GM12878 (cell line): Measurements from ENCODE around the gene NEMF. TPM values are rescaled to one million over a fixed set of nuclear protein-coding genes. Genes with fewer than 3 reads are reported as not detected.

Source experiments
- ATAC-seq: fragments of 200-7000 bp; cut with Tn5 transposase; 3 replicates; pipeline ENCODE4 v1.9.1; 2020; ENCODE audit warnings: mild to moderate bottlenecking, moderate library complexity
- BruUV-seq: library from RNA; stranded (reverse); fragments of 400-500 nt; replicated peaks from 2 replicates; lab custom pipeline; 2021; lab: Mats Ljungman, UMichigan
- CTCF ChIA-PET: fragments of 300-600 bp; sonication (Branson Sonifier 250); formaldehyde crosslinking; extraction: SDS; loops from one replicate; lab custom pipeline; 2021; ENCODE audit warnings: inconsistent platforms; lab: Yijun Ruan, JAX
- POLR2A ChIA-PET: fragments of 350-600 bp; formaldehyde crosslinking; extraction: SDS; loops from one replicate; lab custom pipeline; 2021; ENCODE audit warnings: inconsistent platforms; lab: Charles Lee
- RAD21 ChIA-PET: fragments of 300-600 bp; sonication (Branson Sonifier 250); formaldehyde crosslinking; loops from one replicate; lab custom pipeline; 2023; ENCODE audit warnings: antibody characterized with exemption; ENCODE audit not compliant: unreplicated experiment; lab: Charles Lee
- SMC1A ChIA-PET: fragments of 300-600 bp; sonication (Branson Sonifier 250); formaldehyde crosslinking; loops from one replicate; lab custom pipeline; 2023; ENCODE audit not compliant: unreplicated experiment, uncharacterized antibody; lab: Charles Lee
- DNase-seq: peaks from one replicate; pipeline ENCODE4 v3.0.0-alpha.2; 2011; ENCODE audit warnings: low read depth, low spot score
- FAIRE-seq: peaks from 3 replicates; lab custom pipeline; 2011; peaks lifted over from hg19 to GRCh38; lab: Jason Lieb, UNC
- H2AFZ ChIP-seq: 2 replicates; pipeline ENCODE4 v1.6.0; 2011; ENCODE audit warnings: low read depth, low read length, control low read depth; ENCODE audit not compliant: control insufficient read depth
- H3K27ac ChIP-seq: 2 replicates; pipeline ENCODE4 v1.5.1; 2011; ENCODE audit warnings: control low read depth; ENCODE audit not compliant: control insufficient read depth, insufficient read depth
- H3K27me3 ChIP-seq, 2 experiments: replicated peaks in 1 of 2; 2 replicates each; pipeline versions ENCODE4 v1.6.0 to v1.6.1; 2011; ENCODE audit warnings: low read length in 1 of 2; ENCODE audit not compliant: control insufficient read depth in 2 of 2, insufficient read depth in 2 of 2
- H3K36me3 ChIP-seq, 2 experiments: 2 replicates each; pipeline ENCODE4 v1.5.1; 2011; ENCODE audit warnings: low read length in 1 of 2; ENCODE audit not compliant: control insufficient read depth in 2 of 2, insufficient read depth in 2 of 2
- H3K4me1 ChIP-seq: 2 replicates; pipeline ENCODE4 v1.6.1; 2011; ENCODE audit warnings: mild to moderate bottlenecking, low read length, moderate library complexity, mixed read lengths; ENCODE audit not compliant: control insufficient read depth, insufficient read depth
- H3K4me2 ChIP-seq: 2 replicates; pipeline ENCODE4 v1.6.0; 2011; ENCODE audit warnings: control low read depth; ENCODE audit not compliant: control insufficient read depth, insufficient read depth
- H3K4me3 ChIP-seq: fragments of 200-600 bp; sonication (generic); 2 replicates; pipeline ENCODE4 v1.5.1; 2016
- H3K79me2 ChIP-seq: 2 replicates; pipeline ENCODE4 v1.6.0; 2011; ENCODE audit warnings: low read length; ENCODE audit not compliant: control insufficient read depth, insufficient read depth
- H3K9ac ChIP-seq: 2 replicates; pipeline ENCODE4 v1.8.0; 2011; ENCODE audit warnings: low read length, control low read depth, mixed read lengths; ENCODE audit not compliant: control insufficient read depth, insufficient read depth
- H3K9me3 ChIP-seq: replicated peaks from 3 replicates; pipeline ENCODE4 v1.5.1; 2011; ENCODE audit warnings: mild to moderate bottlenecking, low read length; ENCODE audit not compliant: control insufficient read depth, insufficient read depth
- H4K20me1 ChIP-seq: 2 replicates; pipeline ENCODE4 v1.6.0; 2011; ENCODE audit not compliant: control insufficient read depth, insufficient read depth
- ATF2 ChIP-seq: IDR thresholded peaks from 2 replicates; pipeline ENCODE4 v1.6.1; 2012; ENCODE audit warnings: low read length, inconsistent platforms
- CREM ChIP-seq: IDR thresholded peaks from 2 replicates; pipeline ENCODE4 v1.6.1; 2014; ENCODE audit warnings: antibody characterized with exemption, low read depth
- GABPA ChIP-seq: IDR thresholded peaks from 2 replicates; pipeline ENCODE4 v1.6.1; 2014; ENCODE audit warnings: antibody characterized with exemption, low read depth, mild to moderate bottlenecking, inconsistent platforms
- HDGF ChIP-seq: fragments of 450-650 bp; IDR thresholded peaks from 2 replicates; pipeline ENCODE4 v1.6.1; 2016; ENCODE audit warnings: antibody characterized with exemption
- JUNB ChIP-seq: IDR thresholded peaks from 2 replicates; pipeline ENCODE4 v1.6.1; 2016; ENCODE audit warnings: antibody characterized with exemption, mild to moderate bottlenecking
- NFYB ChIP-seq: IDR thresholded peaks from 2 replicates; pipeline ENCODE4 v1.6.1; 2011; ENCODE audit warnings: low read depth, mild to moderate bottlenecking, low read length, improper control_type of control experiment, moderate library complexity; ENCODE audit not compliant: insufficient read depth
- NR2C2 ChIP-seq: IDR thresholded peaks from 2 replicates; pipeline ENCODE4 v1.6.1; 2011; ENCODE audit warnings: borderline replicate concordance, low read depth; ENCODE audit not compliant: control insufficient read depth, insufficient read length
- PKNOX1 ChIP-seq: fragments of 450-650 bp; IDR thresholded peaks from 2 replicates; pipeline ENCODE4 v1.6.1; 2016; ENCODE audit warnings: mild to moderate bottlenecking
- POLR2A ChIP-seq: IDR thresholded peaks from 2 replicates; pipeline ENCODE4 v1.6.1; 2011; ENCODE audit warnings: low read depth, mild to moderate bottlenecking, low read length
- RELB ChIP-seq: fragments of 450-650 bp; IDR thresholded peaks from 2 replicates; pipeline ENCODE4 v1.6.1; 2017; ENCODE audit warnings: low read depth, mild to moderate bottlenecking, moderate library complexity
- RFX5 ChIP-seq: IDR thresholded peaks from 2 replicates; pipeline ENCODE4 v1.6.1; 2011; ENCODE audit warnings: low read depth, low read length, improper control_type of control experiment
- RUNX3 ChIP-seq: IDR thresholded peaks from 2 replicates; pipeline ENCODE4 v1.6.1; 2012; ENCODE audit warnings: low read length, inconsistent platforms
- SIN3A ChIP-seq: IDR thresholded peaks from 2 replicates; pipeline ENCODE4 v1.6.1; 2012; ENCODE audit warnings: low read depth, low read length, improper control_type of control experiment
- ZNF384 ChIP-seq: IDR thresholded peaks from 2 replicates; pipeline ENCODE4 v1.6.1; 2012; ENCODE audit warnings: low read depth, mild to moderate bottlenecking, low read length, improper control_type of control experiment, borderline replicate concordance
- WGBS: methylation state at CpG from one replicate; pipeline ENCODE4 v1.1.6; 2016; ENCODE audit warnings: low lambda C conversion rate; ENCODE audit not compliant: insufficient replicate concordance, insufficient coverage; ENCODE audit errors: missing lambda C conversion rate; 5-methylcytosine and 5-hydroxymethylcytosine counted together
- in situ Hi-C: fragments of 300-500 bp; cut with MboI; formaldehyde crosslinking; loops from 9 replicates; pipeline ENCODE4 v1.14.3; 2018; ENCODE audit warnings: mixed read lengths
- intact Hi-C: fragments of 100-400 bp; cut with micrococcal nuclease; formaldehyde crosslinking; loops from one replicate; pipeline ENCODE4 v1.14.2; 2022; ENCODE audit not compliant: unreplicated experiment
- polyA plus RNA-seq, 11 experiments: library from polyadenylated mRNA; depleted of rRNA in 4 of 11; unstranded in 6 of 11; stranded (reverse) in 5 of 11; fragments of >200 nt; fragmentation: Nextera tagmentation in 4 of 11; fragmentation: Illumina TruSeq in 1 of 11; extraction: Ambion mirVana in 4 of 11; extraction: Trizol in 1 of 11; gene quantifications; 1 replicate in 1 of 11; 2 replicates in 10 of 11; pipeline versions ENCODE4 v1.2.1 to v1.2.3, GENCODE V29; 2011 to 2016; ENCODE audit warnings: inconsistent platforms in 2 of 11, missing spikeins in 2 of 11, low read depth in 1 of 11
- total RNA-seq, 4 experiments: library from RNA; depleted of rRNA in 3 of 4; stranded (reverse); fragments of >200 nt in 3 of 4; fragmentation: Illumina TruSeq in 1 of 4; extraction: Trizol in 1 of 4; gene quantifications; 2 replicates each; pipeline versions ENCODE4 v1.2.1 to v1.2.3, GENCODE V29; 2013 to 2021

The NEMF gene
- total and polyA plus RNA-seq, 10 of the 15 experiments (the other 5 are each of a cell fraction or from before 2014, with no cell fraction given): 31.5 to 80.1 (median 61.1) TPM

- Histone ChIP-seq H3K36me3 (no peaks in the 10 kb centered on the region), H3K9ac (peak overlapping the region; percentile 75), H2AFZ (peak overlapping the region; percentile 38), H3K27me3 (no peaks in the 10 kb centered on the region), H3K27ac (peak overlapping the region; percentile 73), H4K20me1 (no peaks in the 10 kb centered on the region), H3K4me2 (peak overlapping the region; percentile 64), H3K9me3 (no peaks in the 10 kb centered on the region; the same call in 1 of the 3 replicates), H3K4me3 (peak overlapping the region; percentile 92), H3K4me1 (peaks cover 5% of the 10 kb centered on the region), H3K79me2 (peaks cover 15% of the 10 kb centered on the region)
- POLR2A ChIA-PET: interaction anchor here (0.6 to 5.1 kb wide), 35 partner anchors 12 to 258 kb away, joined by 3 to 54 read pairs (median 5); partner anchors contain the start of genes MGAT2, NEMF, RPL36AL and VCPKMT
- BruUV-seq: no TSS peak
- SMC1A ChIA-PET: interaction anchor here (0.6 to 11.4 kb wide), 32 partner anchors 11 to 269 kb away, joined by 3 to 91 read pairs (median 6); partner anchors contain the start of genes ARF6 and NEMF
- in situ Hi-C loops: loop anchor here (10.0 kb wide), 1 partner anchor 231 kb away; no protein-coding TSS in a partner anchor
- RAD21 ChIA-PET: interaction anchor here (0.8 to 6.3 kb wide), 28 partner anchors 8 to 398 kb away, joined by 3 to 80 read pairs (median 6); partner anchors contain the start of genes ARF6, DNAAF2, MGAT2 and NEMF
- FAIRE-seq (no peak), ATAC-seq (peak; percentile 30), DNase-seq (no peak)
- WGBS: 2% methylated on average over 9 of the region's 9 CpGs
- CTCF ChIA-PET: interaction anchor here (0.9 to 13.8 kb wide), 23 partner anchors 13 to 457 kb away, joined by 3 to 243 read pairs (median 6); partner anchors contain the start of genes NEMF and VCPKMT
- intact Hi-C loops: loop anchor here (2.0 to 5.0 kb wide), 5 partner anchors 139 to 449 kb away; partner anchors contain the start of genes DMAC2L, L2HGDH and SOS2
- TF ChIP-seq RUNX3: peak; percentile 27; the same call in 1 of the 2 replicates
- TF ChIP-seq RELB: 0 out of 2 replicates have a peak, but pooled peaks have one; percentile 11
- 0 out of 2 replicates have a peak, but pooled peaks have one; percentile 8 for TF ChIP-seq CREM
- TF ChIP-seq NFYB: peak; percentile 78
- TF ChIP-seq PKNOX1: peak; percentile 90
- TF ChIP-seq ATF2: peak; percentile 78
- TF ChIP-seq RFX5: 0 out of 2 replicates have a peak, but pooled peaks have one; percentile 28
- TF ChIP-seq GABPA: no peak
- TF ChIP-seq JUNB: peak; percentile 44
- TF ChIP-seq ZNF384: peak; percentile 66
- TF ChIP-seq HDGF: peak; percentile 44; the same call in 1 of the 2 replicates
- no peak for TF ChIP-seq NR2C2
- TF ChIP-seq POLR2A: 0 out of 2 replicates have a peak, but pooled peaks have one; percentile 17
- peak; percentile 51; the same call in 1 of the 2 replicates for TF ChIP-seq SIN3A
Observed at GRCh38 chr14:49863487-49864281, 11.1 kb upstream of the NEMF start.
